ENCODE data around the gene PILRA.
A peak's percentile ranks its signal among the peaks of the same experiment; 100 is the strongest.
"Not testable (repeated sequence)": the region's sequence is repeated elsewhere in the genome, so short reads cannot be mapped to it uniquely, and the experiment has no call there.

PILRA gene

GRCh38 chr7:100435401-100436304 is 62.4 kb downstream of the PILRA start:
- peak; percentile 76 for DNase-seq

- DNase-seq, result no peak
These were observed 64.1 kb downstream of the PILRA start for GRCh38 chr7:100437150-100438100.

- no peak for DNase-seq
These were observed 64.9 kb downstream of the PILRA start for GRCh38 chr7:100438172-100438571.

GRCh38 chr7:100438731-100439130 is 65.4 kb downstream of the PILRA start:
- DNase-seq, result not testable (repeated sequence)

GRCh38 chr7:100439244-100439643 is 66.0 kb downstream of the PILRA start:
- DNase-seq, result not testable (repeated sequence)

- no peak for DNase-seq
These were observed 68.6 kb downstream of the PILRA start for GRCh38 chr7:100441641-100442535.

- DNase-seq, result no peak
These were observed 70.0 kb downstream of the PILRA start for GRCh38 chr7:100443096-100443840.

- DNase-seq, result no peak
These were observed 71.3 kb downstream of the PILRA start for GRCh38 chr7:100444311-100445278.

- DNase-seq, result no peak
These were observed 72.8 kb downstream of the PILRA start for GRCh38 chr7:100446040-100446439.

GRCh38 chr7:100447363-100447762 is 74.1 kb downstream of the PILRA start:
- DNase-seq, result not testable (repeated sequence)

GRCh38 chr7:100449190-100449795 is 76.0 kb downstream of the PILRA start:
- DNase-seq, result no peak
